ENCODE results near the gene MARCHF6.
A peak's percentile ranks its signal among the peaks of the same experiment; 100 is the strongest.
"Not testable (repeated sequence)": the region's sequence is repeated elsewhere in the genome, so short reads cannot be mapped to it uniquely, and the experiment has no call there.

The MARCHF6 gene, protein sequence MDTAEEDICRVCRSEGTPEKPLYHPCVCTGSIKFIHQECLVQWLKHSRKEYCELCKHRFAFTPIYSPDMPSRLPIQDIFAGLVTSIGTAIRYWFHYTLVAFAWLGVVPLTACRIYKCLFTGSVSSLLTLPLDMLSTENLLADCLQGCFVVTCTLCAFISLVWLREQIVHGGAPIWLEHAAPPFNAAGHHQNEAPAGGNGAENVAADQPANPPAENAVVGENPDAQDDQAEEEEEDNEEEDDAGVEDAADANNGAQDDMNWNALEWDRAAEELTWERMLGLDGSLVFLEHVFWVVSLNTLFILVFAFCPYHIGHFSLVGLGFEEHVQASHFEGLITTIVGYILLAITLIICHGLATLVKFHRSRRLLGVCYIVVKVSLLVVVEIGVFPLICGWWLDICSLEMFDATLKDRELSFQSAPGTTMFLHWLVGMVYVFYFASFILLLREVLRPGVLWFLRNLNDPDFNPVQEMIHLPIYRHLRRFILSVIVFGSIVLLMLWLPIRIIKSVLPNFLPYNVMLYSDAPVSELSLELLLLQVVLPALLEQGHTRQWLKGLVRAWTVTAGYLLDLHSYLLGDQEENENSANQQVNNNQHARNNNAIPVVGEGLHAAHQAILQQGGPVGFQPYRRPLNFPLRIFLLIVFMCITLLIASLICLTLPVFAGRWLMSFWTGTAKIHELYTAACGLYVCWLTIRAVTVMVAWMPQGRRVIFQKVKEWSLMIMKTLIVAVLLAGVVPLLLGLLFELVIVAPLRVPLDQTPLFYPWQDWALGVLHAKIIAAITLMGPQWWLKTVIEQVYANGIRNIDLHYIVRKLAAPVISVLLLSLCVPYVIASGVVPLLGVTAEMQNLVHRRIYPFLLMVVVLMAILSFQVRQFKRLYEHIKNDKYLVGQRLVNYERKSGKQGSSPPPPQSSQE

DNA sequence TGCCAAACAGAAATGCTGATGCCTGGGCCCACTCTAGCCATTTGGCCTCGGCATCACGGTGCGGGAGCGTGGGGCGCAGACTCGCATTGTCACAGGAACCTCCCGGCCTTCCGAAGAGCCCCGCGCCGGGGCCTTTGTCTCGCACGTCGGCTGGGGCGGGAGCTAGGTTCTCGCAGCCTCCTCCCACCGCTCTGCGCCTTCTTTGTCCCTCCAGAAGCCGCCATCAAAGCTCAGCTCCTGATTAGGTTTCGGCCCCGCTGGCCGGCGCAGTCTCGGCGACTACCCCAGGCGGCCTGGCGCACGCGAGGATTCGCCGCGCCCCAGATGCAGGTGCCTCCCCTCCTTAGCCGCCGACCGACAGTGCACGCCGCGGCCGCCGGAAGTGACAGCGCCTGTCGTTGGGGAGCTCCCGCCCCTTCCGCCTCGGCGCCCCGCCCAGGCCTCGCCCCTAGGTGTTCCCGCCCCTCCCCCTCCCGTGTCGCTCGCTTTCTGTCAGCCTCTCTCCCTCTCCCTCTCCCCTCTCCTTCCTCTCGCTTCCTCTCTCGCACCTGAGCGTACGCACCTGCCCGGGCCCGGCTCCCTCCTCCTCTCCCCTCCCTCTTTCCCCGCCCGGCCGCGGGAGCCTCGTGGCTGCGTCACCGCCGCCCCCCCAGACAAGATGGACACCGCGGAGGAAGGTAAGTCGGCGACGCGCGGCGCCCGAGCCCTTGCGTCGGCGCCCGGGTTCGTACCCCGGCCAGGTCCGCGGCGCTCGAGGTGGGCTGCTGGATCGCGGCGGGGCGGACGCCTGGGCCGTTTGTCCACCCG lies at the start of gene MARCHF6:
MARCHF6 (plus strand) TSS at position 455 of the 807 bp plus-strand sequence; CDS start at position 659, 204 bp downstream.
- peak; percentile 82 to 96 (median 92) for DNase-seq

DNA sequence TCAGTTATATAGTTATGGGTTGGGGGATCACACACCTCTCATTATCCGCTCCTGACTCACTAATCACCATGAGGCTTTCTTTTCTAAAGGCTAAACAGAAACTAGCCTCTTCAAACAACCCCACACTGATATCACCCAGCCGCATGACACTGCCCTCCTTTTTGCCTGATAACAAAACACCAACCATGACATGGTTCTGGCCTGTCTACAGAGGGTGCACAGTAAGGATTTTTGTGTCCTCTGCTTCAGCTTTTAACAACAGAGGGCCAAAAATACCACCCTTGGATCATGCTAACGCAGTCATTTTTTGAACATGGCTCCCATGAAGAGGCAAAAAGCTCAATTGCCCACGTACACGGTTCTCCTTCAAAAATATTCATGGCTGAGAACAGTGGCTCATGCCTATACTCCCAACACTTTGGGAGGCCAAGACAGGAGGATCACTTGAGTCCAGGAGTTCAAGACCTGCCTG lies 49.8 kb upstream of the MARCHF6 start:
- no peak for DNase-seq

DNA sequence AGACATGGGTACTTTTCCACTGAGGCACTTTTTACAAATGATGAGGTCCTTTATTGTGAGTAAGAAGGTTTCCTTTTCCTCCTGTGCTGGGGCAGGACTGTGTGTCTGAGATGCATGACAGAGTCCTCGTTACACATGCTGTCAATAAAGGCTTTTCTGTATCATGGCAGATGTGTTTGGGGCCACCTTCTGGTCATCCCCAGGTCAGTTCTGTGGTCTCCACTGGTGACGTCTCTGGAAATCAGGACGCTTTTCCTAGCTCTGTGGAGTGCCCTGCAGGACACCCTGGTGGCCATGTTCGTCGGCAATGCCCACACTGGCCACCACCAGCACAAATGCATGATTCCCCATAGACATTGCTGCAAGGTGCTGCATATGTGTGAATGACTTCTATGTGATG lies 48.6 kb upstream of the MARCHF6 start:
- no peak for DNase-seq

DNA sequence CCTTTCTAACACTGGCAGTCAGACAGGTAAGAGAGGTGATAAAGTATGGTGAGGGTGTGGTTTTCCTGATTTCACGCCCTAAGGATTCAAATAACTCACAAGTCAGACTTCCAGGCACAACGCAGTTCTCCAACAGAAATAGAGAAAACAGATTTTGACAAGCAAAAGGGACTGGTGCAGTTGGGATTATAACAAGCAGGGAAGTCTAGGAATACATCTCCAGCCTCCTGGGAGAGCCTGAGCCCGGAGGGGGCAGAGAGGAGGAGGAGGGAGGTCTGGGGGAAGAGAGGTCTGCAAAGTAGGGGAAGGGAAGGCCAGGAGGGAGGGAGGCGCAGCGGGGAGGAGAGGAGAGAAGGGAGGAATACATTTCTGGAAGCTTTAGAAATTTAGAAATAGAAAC lies 47.4 kb upstream of the MARCHF6 start:
- DNase-seq = no peak

DNA sequence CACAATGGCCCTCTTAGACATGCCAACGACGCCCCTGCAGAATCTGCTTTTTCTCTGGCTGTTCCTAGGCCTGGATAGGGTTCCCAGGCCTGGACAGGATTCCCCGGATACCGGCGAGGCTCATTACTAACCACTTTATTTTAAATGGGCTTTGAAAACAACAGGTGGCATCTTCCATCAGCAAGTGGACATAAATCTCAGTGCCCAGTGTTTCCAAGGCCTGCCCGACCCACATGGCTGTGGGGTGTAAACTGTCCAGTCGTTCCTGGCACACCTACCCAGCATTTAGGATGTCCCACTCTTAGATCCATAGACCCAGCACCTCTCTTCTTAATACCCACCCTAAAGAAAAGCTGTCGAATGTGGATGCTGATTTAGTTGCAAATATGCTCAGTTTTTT lies 46.7 kb upstream of the MARCHF6 start:
- no peak for DNase-seq

DNA sequence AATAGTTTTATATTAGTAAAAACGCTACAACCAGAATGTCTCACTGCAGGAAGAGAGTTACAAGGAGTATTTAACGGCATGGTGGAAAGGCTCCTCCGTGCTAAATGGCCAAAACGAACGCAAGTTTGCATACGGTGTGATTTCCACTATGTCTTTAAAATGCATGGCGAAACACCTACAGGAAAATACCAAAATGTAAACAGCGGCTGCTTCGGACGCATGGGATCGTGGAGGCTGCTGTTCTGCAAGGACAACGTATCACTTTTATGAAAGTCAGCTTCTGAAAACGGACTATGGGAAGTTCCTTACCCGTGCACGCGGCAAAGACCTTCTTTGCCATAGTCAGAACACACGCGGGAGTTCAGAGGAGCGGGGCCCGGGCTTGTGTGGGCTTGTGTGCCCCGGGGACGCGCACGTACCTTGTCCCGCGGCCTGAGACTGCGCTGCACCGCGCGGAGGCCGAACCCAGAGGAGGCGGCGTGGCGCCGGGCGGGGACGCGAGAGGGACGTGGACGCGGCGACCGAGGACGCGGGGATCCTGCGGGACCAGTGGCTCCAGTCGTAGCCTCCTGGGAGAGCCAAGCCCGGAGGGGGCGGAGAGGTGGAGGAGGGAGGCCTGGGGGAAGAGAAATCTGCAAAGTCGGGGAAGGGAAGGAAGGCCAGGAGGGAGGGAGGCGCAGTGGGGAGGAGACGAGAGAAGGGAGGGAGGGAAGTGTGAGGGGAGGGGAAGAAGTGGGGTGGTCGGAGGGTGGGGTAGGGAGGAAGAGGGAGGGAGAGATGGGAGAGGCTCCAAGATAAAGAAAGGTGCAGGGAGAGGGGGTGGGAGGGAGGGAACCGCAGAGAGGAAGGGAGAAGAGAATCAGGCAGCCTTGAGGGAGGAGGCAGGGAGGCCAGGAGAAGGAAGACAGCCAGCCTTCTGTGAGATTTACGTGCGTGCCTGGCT lies 46.0 kb upstream of the MARCHF6 start, which contains the start of gene CMBL:
CMBL (minus strand) TSS at position 697 of the 943 bp plus-strand sequence. CDS start 17,140 bp downstream, outside the sequence.
- no peak for DNase-seq

- DNase-seq = no peak
These were observed 44.7 kb upstream of the MARCHF6 start for GRCh38 chr5:10308844-10309243.

GRCh38 chr5:10310066-10310779 lies 43.3 kb upstream of the MARCHF6 start:
- no peak for DNase-seq

DNA sequence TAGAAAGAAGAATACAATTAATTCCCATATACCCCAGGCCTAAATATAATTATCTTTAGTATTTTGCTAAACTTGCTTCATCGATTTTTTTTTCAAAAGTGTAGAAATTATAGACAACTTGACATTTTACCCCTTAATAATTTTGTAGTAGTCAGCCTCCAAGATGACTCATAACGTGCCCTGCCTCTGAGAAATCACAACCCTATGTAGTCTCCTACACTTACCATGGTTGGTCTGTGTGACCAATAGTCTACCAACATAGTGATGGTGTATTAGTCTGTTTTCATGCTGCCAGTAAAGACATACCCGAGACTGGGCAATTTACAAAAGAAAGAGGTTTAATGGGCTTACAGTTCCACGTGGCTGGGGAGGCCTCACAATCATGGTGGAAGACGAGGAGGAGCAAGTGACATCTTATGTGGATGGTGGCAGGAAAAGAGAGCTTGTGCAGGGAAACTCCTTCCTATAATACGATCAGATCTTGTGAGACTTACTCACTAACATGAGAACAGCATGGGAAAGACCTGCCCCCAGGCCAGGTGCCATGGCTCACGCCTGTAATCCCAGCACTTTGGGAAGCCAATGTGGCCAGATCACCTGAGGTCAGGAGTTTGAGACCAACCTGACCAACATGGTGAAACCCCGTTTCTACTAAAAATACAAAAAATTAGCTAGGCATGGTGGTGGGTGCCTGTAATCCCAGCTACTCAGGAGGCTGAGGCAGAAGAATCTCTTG lies 42.5 kb upstream of the MARCHF6 start:
- not testable (repeated sequence) for DNase-seq

DNA sequence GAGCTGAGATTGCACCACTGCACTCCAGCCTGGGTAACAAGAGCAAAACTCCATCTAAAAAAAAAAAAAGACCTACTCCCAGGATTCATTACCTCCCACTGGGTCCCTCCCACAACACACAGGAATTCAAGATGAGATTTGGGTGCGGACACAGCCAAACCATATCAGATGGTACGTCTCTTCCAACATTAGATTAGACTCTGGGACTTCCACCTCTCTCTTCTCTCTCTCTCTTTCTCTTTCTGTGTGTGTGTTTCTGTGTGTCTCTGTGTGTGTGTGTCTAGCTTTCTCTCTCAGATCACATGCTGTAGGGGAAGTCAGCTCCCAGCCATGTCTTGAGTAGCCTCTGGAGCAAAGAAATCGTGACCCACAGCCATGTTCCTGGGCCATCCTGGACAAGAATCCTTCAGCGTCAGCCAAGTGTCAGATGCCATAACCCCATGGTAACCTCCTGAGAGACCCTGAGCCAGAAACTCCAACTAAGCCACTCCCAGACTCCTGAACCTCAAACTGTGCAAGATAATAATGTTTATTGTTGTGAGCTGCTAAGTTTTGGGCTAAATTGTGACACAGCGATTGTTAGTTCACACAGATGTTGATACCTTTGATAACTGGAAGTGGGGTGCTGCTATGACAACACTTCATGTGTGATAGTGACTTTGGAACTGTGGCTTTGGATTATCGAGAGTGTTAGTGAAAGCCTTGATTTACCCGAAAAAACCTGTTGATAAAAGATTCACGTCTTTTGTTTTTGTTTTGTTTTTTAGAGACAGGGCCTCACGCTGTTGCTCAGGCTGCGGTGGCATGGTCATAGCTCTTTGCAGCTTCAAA lies 41.7 kb upstream of the MARCHF6 start:
- DNase-seq = no peak

DNA sequence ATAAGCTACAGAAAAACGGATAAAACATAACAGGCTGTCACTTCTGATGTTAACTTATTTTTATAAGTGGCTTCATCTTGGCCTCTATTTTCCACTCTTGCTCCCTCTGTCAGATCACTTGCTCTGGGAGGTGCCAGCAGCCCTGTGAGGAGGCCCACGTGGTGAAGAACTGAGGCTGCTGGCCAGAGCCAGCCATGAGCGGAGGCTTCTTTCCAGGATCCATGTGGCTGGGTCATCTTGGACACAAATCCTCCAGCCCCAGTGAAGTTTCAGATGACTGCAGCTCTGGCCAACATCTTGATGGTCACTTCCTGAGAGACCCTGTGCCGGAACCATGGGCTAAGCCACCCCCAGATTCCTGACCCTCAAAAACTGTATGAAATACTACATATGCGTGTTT lies 38.3 kb upstream of the MARCHF6 start:
- DNase-seq = no peak

- no peak for DNase-seq
These were observed 37.5 kb upstream of the MARCHF6 start for GRCh38 chr5:10315824-10316509.

DNA sequence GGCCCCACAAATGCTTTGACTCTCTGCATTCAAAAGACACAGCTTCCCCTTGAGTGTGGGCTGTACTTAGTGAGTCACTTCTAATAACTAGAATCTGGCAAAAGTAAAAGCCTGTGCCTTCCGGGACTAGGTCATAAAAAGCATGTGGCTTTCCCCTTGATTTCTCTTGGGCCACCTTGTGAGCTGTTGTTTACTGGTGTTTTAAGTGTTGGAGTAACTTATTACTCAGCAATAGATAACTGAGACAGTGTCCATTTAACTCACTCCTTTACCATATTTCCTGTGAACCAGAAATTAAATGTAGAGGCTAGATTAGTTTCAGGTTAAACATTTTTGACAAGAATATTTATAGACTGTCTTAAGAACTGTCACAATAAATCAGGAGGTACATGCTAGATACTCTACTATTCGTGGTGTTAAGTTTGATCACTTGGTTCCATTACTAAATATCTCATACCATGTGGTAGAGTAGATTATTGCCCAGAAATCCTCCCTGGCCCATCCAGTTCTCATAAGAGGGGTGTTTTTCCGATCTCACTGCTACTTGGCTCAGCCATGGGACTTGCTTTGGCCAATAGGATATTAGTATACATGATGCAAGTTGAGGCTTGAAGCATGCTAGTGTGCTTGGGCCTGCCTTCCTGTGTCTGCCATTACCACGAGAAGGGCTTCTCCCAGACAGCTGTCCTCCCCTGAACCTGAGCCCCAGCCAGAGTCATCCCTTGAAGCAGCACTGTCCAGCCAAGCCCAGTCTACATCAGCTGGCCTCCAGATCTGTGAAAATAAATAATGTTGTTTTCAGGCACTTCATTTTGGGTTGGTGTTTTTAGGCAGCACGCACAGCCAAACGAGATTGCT lies 35.4 kb upstream of the MARCHF6 start:
- DNase-seq = no peak

GRCh38 chr5:10319202-10319851 lies 34.2 kb upstream of the MARCHF6 start:
- no peak for DNase-seq

- DNase-seq = no peak
These were observed 32.7 kb upstream of the MARCHF6 start for GRCh38 chr5:10320793-10321192.

DNA sequence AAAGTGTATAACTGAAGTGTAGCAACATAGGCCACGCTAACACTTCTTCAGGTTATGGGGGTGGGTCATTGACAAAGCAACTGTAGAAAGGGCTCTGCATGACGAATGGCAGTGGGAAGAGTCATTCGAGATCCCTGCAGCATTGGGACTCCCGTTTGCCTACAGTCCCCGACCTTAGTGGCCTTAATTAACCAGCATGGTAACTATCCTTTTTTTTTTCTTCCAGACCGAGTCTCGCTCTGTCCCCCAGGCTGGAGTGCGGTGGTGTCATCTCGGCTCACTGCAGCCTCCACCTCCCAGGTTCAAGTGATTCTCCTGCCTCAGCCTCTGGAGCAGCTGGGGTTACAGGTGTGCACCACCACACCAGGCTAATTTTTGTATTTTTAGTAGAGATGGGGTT lies 31.6 kb upstream of the MARCHF6 start:
- DNase-seq = no peak

All from activated naive CD4-positive, alpha-beta T cell (primary cell).